Lower leg skin (tissue), 4 donors: Measurements from ENCODE around the gene ZBTB7C. TPM values are rescaled to one million over a fixed set of nuclear protein-coding genes. Genes with fewer than 3 reads are reported as not detected.

Experiments
- DNase-seq, 2 donors: peaks; one replicate each; pipeline ENCODE4 v3.0.0-alpha.2; 2019; ENCODE audit warnings: low spot score in 2 of 2
- H3K4me3 ChIP-seq: fragments of 200-600 bp; sonication (generic); 2 replicates; pipeline ENCODE4 v1.5.1; 2017; ENCODE audit warnings: mild to moderate bottlenecking, low read depth; ENCODE audit not compliant: poor library complexity, severe bottlenecking
- POLR2A ChIP-seq, 2 donors: fragments of 450-650 bp; IDR thresholded peaks; one replicate each; pipeline ENCODE4 v1.6.1; 2016 to 2017; ENCODE audit warnings: antibody characterized with exemption in 2 of 2, mild to moderate bottlenecking in 1 of 2, moderate library complexity in 1 of 2
- WGBS, 2 donors: methylation state at CpG; one replicate each; pipeline ENCODE4 v1.1.5; 2018; 5-methylcytosine and 5-hydroxymethylcytosine counted together
- intact Hi-C: fragments of 100-400 bp; cut with DNase I; formaldehyde crosslinking; loops from one replicate; pipeline ENCODE4 v1.15.0; 2023; ENCODE audit warnings: low total_unique reads
- total RNA-seq, 4 donors: library from RNA; depleted of rRNA; stranded (reverse); fragments of >200 nt; gene quantifications; one replicate each; pipeline ENCODE4 v1.1.0, GENCODE V29; 2016
- TF ChIP-seq, protein P1 (sequence below), 3 donors: fragments of 450-650 bp; IDR thresholded peaks; one replicate each; pipeline ENCODE4 v1.5.1; 2016; ENCODE audit warnings: antibody characterized with exemption in 3 of 3, mild to moderate bottlenecking in 3 of 3, moderate library complexity in 2 of 3

Gene ZBTB7C
- total RNA-seq, 4 donors from 2014 or later = 44.2 to 59.7 (median 50.7) TPM

- no peak for DNase-seq
- TF ChIP-seq, protein P1, sequence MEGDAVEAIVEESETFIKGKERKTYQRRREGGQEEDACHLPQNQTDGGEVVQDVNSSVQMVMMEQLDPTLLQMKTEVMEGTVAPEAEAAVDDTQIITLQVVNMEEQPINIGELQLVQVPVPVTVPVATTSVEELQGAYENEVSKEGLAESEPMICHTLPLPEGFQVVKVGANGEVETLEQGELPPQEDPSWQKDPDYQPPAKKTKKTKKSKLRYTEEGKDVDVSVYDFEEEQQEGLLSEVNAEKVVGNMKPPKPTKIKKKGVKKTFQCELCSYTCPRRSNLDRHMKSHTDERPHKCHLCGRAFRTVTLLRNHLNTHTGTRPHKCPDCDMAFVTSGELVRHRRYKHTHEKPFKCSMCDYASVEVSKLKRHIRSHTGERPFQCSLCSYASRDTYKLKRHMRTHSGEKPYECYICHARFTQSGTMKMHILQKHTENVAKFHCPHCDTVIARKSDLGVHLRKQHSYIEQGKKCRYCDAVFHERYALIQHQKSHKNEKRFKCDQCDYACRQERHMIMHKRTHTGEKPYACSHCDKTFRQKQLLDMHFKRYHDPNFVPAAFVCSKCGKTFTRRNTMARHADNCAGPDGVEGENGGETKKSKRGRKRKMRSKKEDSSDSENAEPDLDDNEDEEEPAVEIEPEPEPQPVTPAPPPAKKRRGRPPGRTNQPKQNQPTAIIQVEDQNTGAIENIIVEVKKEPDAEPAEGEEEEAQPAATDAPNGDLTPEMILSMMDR (IDR thresholded peaks at IDR 0.05) = no peak
- TF ChIP-seq POLR2A (IDR thresholded peaks at IDR 0.05) = no peak
- WGBS, 2 donors = 58 to 61% methylated on average over 3 of the region's 3 CpGs
- no peak overlapping the region for H3K4me3 ChIP-seq
- intact Hi-C loops = no loop called here
Observed at GRCh38 chr18:48310999-48311398, 98.2 kb downstream of the ZBTB7C start.

- TF ChIP-seq, protein P1 (IDR thresholded peaks at IDR 0.05) = no peak
- no peak for TF ChIP-seq POLR2A (IDR thresholded peaks at IDR 0.05)
- no peak overlapping the region for H3K4me3 ChIP-seq
- WGBS, 2 donors = 76 to 82% methylated on average over 6 of the region's 6 CpGs
- intact Hi-C loops = no loop called here
- no peak for DNase-seq
Observed at GRCh38 chr18:48310353-48310752, 98.8 kb downstream of the ZBTB7C start.

DNA sequence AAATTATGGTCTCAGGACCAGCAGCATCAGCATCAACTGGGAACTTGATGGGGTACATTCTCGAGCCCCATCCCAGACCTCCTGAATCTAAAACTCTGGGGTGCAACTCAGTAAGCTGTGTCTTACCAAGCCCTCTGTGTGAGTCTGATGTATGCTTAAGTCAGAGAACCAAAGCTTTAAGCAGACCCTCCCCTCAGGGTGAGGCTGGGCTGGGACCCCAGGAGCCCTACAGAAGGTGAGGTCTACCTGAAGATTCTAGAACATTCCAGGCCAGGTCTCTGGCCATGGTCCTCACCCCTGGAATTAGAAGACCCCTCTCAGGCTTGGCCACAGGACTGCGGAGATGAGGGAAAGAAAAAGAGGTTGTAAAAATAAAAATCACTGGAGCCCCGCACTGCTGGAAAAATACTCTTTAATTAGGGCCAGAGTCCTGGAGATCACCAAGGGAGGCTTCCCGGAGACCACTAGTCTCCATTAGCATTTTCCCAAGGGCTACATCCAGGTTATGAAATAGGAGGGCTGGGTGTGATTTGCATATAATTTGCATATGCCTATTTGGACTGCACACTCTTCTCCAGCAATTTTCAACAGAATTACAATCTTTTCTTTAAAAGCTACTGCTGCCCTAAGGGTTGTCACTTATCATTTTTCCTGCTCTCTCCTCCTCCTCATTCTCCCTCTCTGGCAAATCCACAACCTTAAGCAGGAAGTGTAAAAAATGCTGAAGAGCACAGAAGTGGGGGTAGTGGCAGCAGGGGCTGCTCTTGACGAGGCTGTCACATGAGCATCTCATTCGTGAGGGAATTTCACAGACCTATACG lies 100.2 kb downstream of the ZBTB7C start:
- no peak for TF ChIP-seq POLR2A (IDR thresholded peaks at IDR 0.05)
- TF ChIP-seq, protein P1 (IDR thresholded peaks at IDR 0.05) = no peak
- WGBS, 2 donors = 76 to 77% methylated on average over 7 of the region's 7 CpGs
- DNase-seq = no peak
- intact Hi-C loops = no loop called here
- no peak overlapping the region for H3K4me3 ChIP-seq

DNA sequence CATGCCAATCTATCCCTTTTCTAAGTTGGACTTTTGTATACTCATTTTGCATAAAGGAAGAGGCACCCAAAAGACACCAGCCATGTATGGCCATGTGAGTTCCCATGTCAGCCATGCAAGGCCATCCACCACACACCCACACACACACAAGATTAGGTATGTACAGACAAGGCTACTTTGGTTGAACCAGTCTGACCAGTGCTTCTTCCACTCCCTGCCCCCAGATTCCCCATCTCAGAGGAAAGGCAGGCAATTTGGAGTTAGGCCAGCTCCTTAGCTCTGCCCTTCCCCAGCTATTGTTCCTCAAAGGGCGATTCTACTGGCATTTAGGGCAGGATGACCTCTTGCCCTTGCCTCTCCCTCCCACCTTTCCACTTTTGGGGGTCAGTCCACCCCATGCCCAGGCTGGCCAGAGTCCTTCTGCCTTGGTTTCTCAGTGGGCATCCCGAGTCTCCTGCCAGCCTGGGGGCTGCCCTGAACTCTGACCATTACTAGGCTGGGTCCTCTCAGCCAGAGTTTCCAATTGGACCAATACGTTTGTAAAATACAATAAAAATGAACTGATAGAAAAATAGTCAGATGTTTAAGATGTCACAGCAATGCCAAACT lies 101.1 kb downstream of the ZBTB7C start:
- no peak overlapping the region for H3K4me3 ChIP-seq
- TF ChIP-seq POLR2A (IDR thresholded peaks at IDR 0.05) = no peak
- TF ChIP-seq, protein P1 (IDR thresholded peaks at IDR 0.05) = no peak
- intact Hi-C loops = no loop called here
- DNase-seq = no peak
- WGBS, 2 donors = 61 to 76% methylated on average over 3 of the region's 3 CpGs

- no peak for TF ChIP-seq POLR2A (IDR thresholded peaks at IDR 0.05)
- TF ChIP-seq, protein P1 (IDR thresholded peaks at IDR 0.05) = no peak
- intact Hi-C loops = no loop called here
- 51 to 61% methylated on average over 5 of the region's 5 CpGs for WGBS, 2 donors
- DNase-seq = no peak
- no peak overlapping the region for H3K4me3 ChIP-seq
Observed at GRCh38 chr18:48306838-48307237, 102.3 kb downstream of the ZBTB7C start.
